Astrocyte (in vitro differentiated cells and primary cell): ENCODE measurements around the gene MKLN1. TPM values are rescaled to one million over a fixed set of nuclear protein-coding genes. Genes with fewer than 3 reads are reported as not detected.

Experiments
- DNase-seq: peaks from one replicate; pipeline ENCODE4 v3.0.0-alpha.2; 2010; ENCODE audit warnings: low read depth
- FAIRE-seq: peaks from 2 replicates; lab custom pipeline; 2011; peaks lifted over from hg19 to GRCh38; lab: Jason Lieb, UNC
- H2AFZ ChIP-seq: 2 replicates; pipeline ENCODE4 v1.6.0; 2012; ENCODE audit warnings: low read depth, low read length, inconsistent platforms
- H3K27ac ChIP-seq: 2 replicates; pipeline ENCODE4 v1.5.1; 2011; ENCODE audit warnings: low read depth, low read length, inconsistent platforms
- H3K27me3 ChIP-seq: 2 replicates; pipeline ENCODE4 v1.6.0; 2011; ENCODE audit warnings: low read length, inconsistent platforms; ENCODE audit not compliant: insufficient read depth
- H3K36me3 ChIP-seq: 2 replicates; pipeline ENCODE4 v1.5.1; 2011; ENCODE audit warnings: low read length, inconsistent platforms; ENCODE audit not compliant: insufficient read depth
- H3K4me1 ChIP-seq: 2 replicates; pipeline ENCODE4 v1.5.1; 2011; ENCODE audit warnings: low read length, inconsistent platforms; ENCODE audit not compliant: insufficient read depth
- H3K4me2 ChIP-seq: 2 replicates; pipeline ENCODE4 v1.6.0; 2012; ENCODE audit warnings: low read length, inconsistent platforms
- H3K4me3 ChIP-seq: 2 replicates; pipeline ENCODE4 v1.5.1; 2011; ENCODE audit warnings: low read depth, mild to moderate bottlenecking, low read length, inconsistent platforms; ENCODE audit not compliant: insufficient read depth
- H3K79me2 ChIP-seq: 2 replicates; pipeline ENCODE4 v1.6.0; 2012; ENCODE audit warnings: mild to moderate bottlenecking, low read length, inconsistent platforms; ENCODE audit not compliant: insufficient read depth
- H3K9ac ChIP-seq: 2 replicates; pipeline ENCODE4 v1.6.0; 2012; ENCODE audit warnings: mild to moderate bottlenecking, low read length, inconsistent platforms
- H3K9me3 ChIP-seq: 2 replicates; pipeline ENCODE4 v1.5.1; 2012; ENCODE audit warnings: low read depth, mild to moderate bottlenecking, low read length, inconsistent platforms; ENCODE audit not compliant: insufficient read depth
- H4K20me1 ChIP-seq: 2 replicates; pipeline ENCODE4 v1.6.0; 2012; ENCODE audit warnings: low read length, inconsistent platforms; ENCODE audit not compliant: insufficient read depth
- H3K27ac Mint-ChIP-seq: one replicate; pipeline ENCODE4 v1.8.0; 2021; ENCODE audit warnings: mild to moderate bottlenecking, mixed read lengths; ENCODE audit not compliant: unreplicated experiment
- H3K27me3 Mint-ChIP-seq: one replicate; pipeline ENCODE4 v1.8.0; 2021; ENCODE audit warnings: low read depth, mixed read lengths; ENCODE audit not compliant: unreplicated experiment
- H3K36me3 Mint-ChIP-seq: one replicate; pipeline ENCODE4 v1.8.0; 2021; ENCODE audit warnings: low read depth, mixed read lengths; ENCODE audit not compliant: unreplicated experiment
- H3K4me1 Mint-ChIP-seq: one replicate; pipeline ENCODE4 v1.8.0; 2021; ENCODE audit warnings: low read depth, mixed read lengths; ENCODE audit not compliant: unreplicated experiment
- H3K4me3 Mint-ChIP-seq: one replicate; pipeline ENCODE4 v1.8.0; 2021; ENCODE audit warnings: mild to moderate bottlenecking, moderate library complexity, mixed read lengths; ENCODE audit not compliant: unreplicated experiment
- H3K9me3 Mint-ChIP-seq: one replicate; pipeline ENCODE4 v1.8.0; 2021; ENCODE audit warnings: mild to moderate bottlenecking, mixed read lengths; ENCODE audit not compliant: unreplicated experiment
- EZH2 ChIP-seq: IDR thresholded peaks from 2 replicates; pipeline ENCODE4 v1.6.1; 2012; ENCODE audit warnings: mild to moderate bottlenecking, low read length, inconsistent platforms; ENCODE audit not compliant: insufficient read depth
- total RNA-seq: library from RNA; stranded (reverse); gene quantifications from 2 replicates; pipeline ENCODE4 v1.2.1, GENCODE V29; 2021
- TF ChIP-seq, protein P1 (sequence below): IDR thresholded peaks from 2 replicates; pipeline ENCODE4 v1.5.1; 2011; ENCODE audit warnings: low read depth, mild to moderate bottlenecking, inconsistent platforms, low read length, moderate library complexity; ENCODE audit not compliant: insufficient read depth

The MKLN1 gene
- total RNA-seq, 1 donor from 2014 or later: 48.0 TPM

DNA sequence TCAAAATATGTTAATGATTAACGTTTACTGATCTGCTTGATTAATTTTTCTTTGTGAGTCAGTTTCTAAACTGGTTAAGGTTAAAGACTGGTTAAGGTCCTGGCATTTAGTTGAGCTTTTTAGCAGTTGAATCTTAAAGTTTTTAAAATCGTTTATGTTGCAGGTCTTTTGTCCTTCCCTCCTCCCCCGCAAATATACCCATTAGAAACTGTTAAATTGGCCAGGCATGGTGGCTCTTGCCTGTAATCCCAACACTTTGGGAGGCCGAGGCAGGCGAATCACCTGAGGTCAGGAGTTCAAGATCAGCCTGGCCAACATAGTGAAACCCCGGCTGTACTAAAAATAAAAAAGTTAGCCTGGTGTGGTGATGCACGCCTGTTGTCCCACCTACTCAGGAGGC lies 127.9 kb downstream of the MKLN1 start:
- Histone ChIP-seq H3K4me3 (no peak overlapping the region), H3K9ac (no peak overlapping the region), H3K27me3 (no peaks in the 10 kb centered on the region), H3K79me2 (no peaks in the 10 kb centered on the region), H3K4me2 (no peak overlapping the region), H3K4me1 (no peaks in the 10 kb centered on the region), H3K36me3 (no peaks in the 10 kb centered on the region), H3K27ac (no peak overlapping the region), H3K9me3 (no peaks in the 10 kb centered on the region), H4K20me1 (peaks cover 3% of the 10 kb centered on the region), H2AFZ (no peak overlapping the region)
- H3K27me3 Mint-ChIP-seq: no peaks in the 10 kb centered on the region
- H3K27ac Mint-ChIP-seq: no peak overlapping the region
- peaks cover 9% of the 10 kb centered on the region for H3K36me3 Mint-ChIP-seq
- no peak overlapping the region for H3K4me3 Mint-ChIP-seq
- TF ChIP-seq, protein P1, sequence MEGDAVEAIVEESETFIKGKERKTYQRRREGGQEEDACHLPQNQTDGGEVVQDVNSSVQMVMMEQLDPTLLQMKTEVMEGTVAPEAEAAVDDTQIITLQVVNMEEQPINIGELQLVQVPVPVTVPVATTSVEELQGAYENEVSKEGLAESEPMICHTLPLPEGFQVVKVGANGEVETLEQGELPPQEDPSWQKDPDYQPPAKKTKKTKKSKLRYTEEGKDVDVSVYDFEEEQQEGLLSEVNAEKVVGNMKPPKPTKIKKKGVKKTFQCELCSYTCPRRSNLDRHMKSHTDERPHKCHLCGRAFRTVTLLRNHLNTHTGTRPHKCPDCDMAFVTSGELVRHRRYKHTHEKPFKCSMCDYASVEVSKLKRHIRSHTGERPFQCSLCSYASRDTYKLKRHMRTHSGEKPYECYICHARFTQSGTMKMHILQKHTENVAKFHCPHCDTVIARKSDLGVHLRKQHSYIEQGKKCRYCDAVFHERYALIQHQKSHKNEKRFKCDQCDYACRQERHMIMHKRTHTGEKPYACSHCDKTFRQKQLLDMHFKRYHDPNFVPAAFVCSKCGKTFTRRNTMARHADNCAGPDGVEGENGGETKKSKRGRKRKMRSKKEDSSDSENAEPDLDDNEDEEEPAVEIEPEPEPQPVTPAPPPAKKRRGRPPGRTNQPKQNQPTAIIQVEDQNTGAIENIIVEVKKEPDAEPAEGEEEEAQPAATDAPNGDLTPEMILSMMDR: no peak
- no peak for TF ChIP-seq EZH2
- DNase-seq (no peak), FAIRE-seq (no peak)
- H3K9me3 Mint-ChIP-seq: no peaks in the 10 kb centered on the region
- H3K4me1 Mint-ChIP-seq: peaks cover 14% of the 10 kb centered on the region

DNA sequence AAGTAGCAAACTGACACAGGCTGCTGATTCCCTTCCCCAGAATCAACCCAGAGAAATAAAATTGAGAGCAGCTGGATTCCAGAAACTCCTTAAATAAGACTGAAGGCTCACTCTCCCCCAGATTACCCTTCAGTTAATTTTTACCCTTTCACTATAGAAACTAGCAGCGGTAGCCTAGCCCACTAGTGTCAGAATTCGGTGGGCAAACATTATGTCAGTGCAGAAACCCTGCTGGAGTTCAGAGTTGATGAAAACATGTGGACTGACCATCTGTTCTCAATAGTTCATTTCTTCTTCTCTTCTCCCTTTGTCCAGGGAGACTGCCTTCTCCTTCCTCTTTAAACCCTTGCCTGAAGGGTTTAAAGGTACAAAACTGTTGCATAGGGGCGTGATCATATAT lies 128.7 kb downstream of the MKLN1 start:
- Histone ChIP-seq H4K20me1 (no peaks in the 10 kb centered on the region), H3K79me2 (no peaks in the 10 kb centered on the region), H3K4me2 (no peak overlapping the region), H2AFZ (no peak overlapping the region), H3K4me3 (no peak overlapping the region), H3K4me1 (no peaks in the 10 kb centered on the region), H3K9me3 (no peaks in the 10 kb centered on the region), H3K36me3 (no peaks in the 10 kb centered on the region), H3K27me3 (no peaks in the 10 kb centered on the region), H3K9ac (no peak overlapping the region), H3K27ac (no peak overlapping the region)
- Mint-ChIP-seq H3K36me3 (peaks cover 9% of the 10 kb centered on the region), H3K27ac (no peak overlapping the region), H3K27me3 (no peaks in the 10 kb centered on the region), H3K4me1 (peaks cover 14% of the 10 kb centered on the region), H3K9me3 (no peaks in the 10 kb centered on the region), H3K4me3 (no peak overlapping the region)
- no peak for FAIRE-seq
- DNase-seq: no peak
- TF ChIP-seq, protein P1: no peak
- no peak for TF ChIP-seq EZH2

- H3K36me3 ChIP-seq: peaks cover 6% of the 10 kb centered on the region
- Mint-ChIP-seq H3K9me3 (no peaks in the 10 kb centered on the region), H3K27ac (no peak overlapping the region)
Observed at GRCh38 chr7:131459256-131459655, 131.6 kb downstream of the MKLN1 start.

More at GRCh38 chr7:131459256-131459655, 131.6 kb downstream of the MKLN1 start:
- H3K9me3 ChIP-seq: no peaks in the 10 kb centered on the region
- FAIRE-seq (no peak), DNase-seq (peak; percentile 14)
- no peak overlapping the region for H3K4me3 ChIP-seq
- H3K4me2 ChIP-seq: no peak overlapping the region
- H3K9ac ChIP-seq: no peak overlapping the region
- no peaks in the 10 kb centered on the region for H3K4me1 ChIP-seq
- no peaks in the 10 kb centered on the region for H4K20me1 ChIP-seq
- H3K27ac ChIP-seq: no peak overlapping the region
- peak overlapping the region; percentile 40 for H3K4me3 Mint-ChIP-seq
- H3K4me1 Mint-ChIP-seq: peaks cover 14% of the 10 kb centered on the region
- H3K79me2 ChIP-seq: no peaks in the 10 kb centered on the region
- peaks cover 19% of the 10 kb centered on the region for H3K36me3 Mint-ChIP-seq
- no peak overlapping the region for H2AFZ ChIP-seq
- no peaks in the 10 kb centered on the region for H3K27me3 Mint-ChIP-seq
- no peaks in the 10 kb centered on the region for H3K27me3 ChIP-seq
- TF ChIP-seq, protein P1: no peak
- no peak for TF ChIP-seq EZH2
